Stimulated activated CD8-positive, alpha-beta memory T cell treated with anti-CD3 and anti-CD28 coated beads, Interleukin-7, amount 100 ng/mL, for 4 hours (primary cell): ENCODE measurements around the gene EPHA7.
A peak's percentile ranks its signal among the peaks of the same experiment; 100 is the strongest.

Experiments
- DNase-seq, 2 donors: peaks; one replicate each; pipeline ENCODE4 v3.0.0-alpha.2; 2020; ENCODE audit warnings: low read depth in 2 of 2

Gene EPHA7

GRCh38 chr6:93419304-93420162, at the start of gene EPHA7:
EPHA7 (minus strand) TSS chr6:93419559; CDS start chr6:93419341, 218 bp downstream.
- DNase-seq: peak in 1 of 2 donors; percentile 7

- no peak for DNase-seq
Observed at GRCh38 chr6:93468291-93468690, 48.9 kb upstream of the EPHA7 start.

GRCh38 chr6:93454533-93454932, 35.2 kb upstream of the EPHA7 start:
- no peak for DNase-seq

GRCh38 chr6:93453956-93454355, 34.6 kb upstream of the EPHA7 start:
- DNase-seq: no peak

- DNase-seq: no peak
Observed at GRCh38 chr6:93447874-93448273, 28.5 kb upstream of the EPHA7 start.

- DNase-seq: no peak
Observed at GRCh38 chr6:93437491-93437890, 18.1 kb upstream of the EPHA7 start.

GRCh38 chr6:93433592-93433991, 14.2 kb upstream of the EPHA7 start:
- DNase-seq: no peak

- no peak for DNase-seq
Observed at GRCh38 chr6:93424303-93425064, 5.1 kb upstream of the EPHA7 start.

- DNase-seq: no peak
Observed at GRCh38 chr6:93423542-93423941, 4.2 kb upstream of the EPHA7 start.

- DNase-seq: no peak
Observed at GRCh38 chr6:93420163-93420795, 920 bp upstream of the EPHA7 start.

- no peak for DNase-seq
Observed at GRCh38 chr6:93418408-93419303, 703 bp downstream of the EPHA7 start.

GRCh38 chr6:93418033-93418407, 1.3 kb downstream of the EPHA7 start:
- DNase-seq: no peak

GRCh38 chr6:93417421-93418013, 1.8 kb downstream of the EPHA7 start:
- DNase-seq: no peak

GRCh38 chr6:93416571-93417420, 2.6 kb downstream of the EPHA7 start:
- no peak for DNase-seq

GRCh38 chr6:93413190-93413589, 6.2 kb downstream of the EPHA7 start:
- DNase-seq: no peak

GRCh38 chr6:93412452-93412851, 6.9 kb downstream of the EPHA7 start:
- DNase-seq: no peak

- no peak for DNase-seq
Observed at GRCh38 chr6:93407186-93407585, 12.2 kb downstream of the EPHA7 start.

GRCh38 chr6:93403390-93403789, 16.0 kb downstream of the EPHA7 start:
- DNase-seq: no peak

GRCh38 chr6:93398723-93399122, 20.6 kb downstream of the EPHA7 start:
- DNase-seq: no peak

GRCh38 chr6:93394471-93394870, 24.9 kb downstream of the EPHA7 start:
- no peak for DNase-seq
